ENCODE data around the gene PMVK. TPM values are rescaled to one million over a fixed set of nuclear protein-coding genes. Genes with fewer than 3 reads are reported as not detected.

The PMVK gene
- total and polyA plus RNA-seq, 10 of the 15 experiments (the other 5 are each of a cell fraction or from before 2014, with no cell fraction given): 6.0 to 121 (median 49.4) TPM

DNA sequence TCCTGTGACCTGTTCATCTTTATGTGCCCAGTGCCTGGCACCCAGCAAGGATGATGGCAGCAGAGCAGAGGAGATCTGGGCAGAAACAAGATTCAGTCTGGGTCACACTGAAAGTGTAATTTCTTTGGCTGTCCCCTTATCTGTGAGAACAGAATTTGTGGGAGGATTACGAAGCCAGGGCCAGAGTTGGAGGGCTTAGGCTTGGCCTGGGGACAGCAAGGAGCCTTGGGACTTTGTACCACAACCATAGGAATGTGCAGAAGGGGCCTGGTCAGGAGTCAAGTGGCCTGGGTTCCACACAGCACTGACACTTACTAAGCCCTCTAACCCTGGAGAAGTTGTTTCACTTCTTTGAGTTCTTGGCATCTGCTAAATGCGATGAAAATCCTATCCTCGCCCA is 12.8 kb downstream of the PMVK start (continued):
- TF ChIP-seq, protein P1, sequence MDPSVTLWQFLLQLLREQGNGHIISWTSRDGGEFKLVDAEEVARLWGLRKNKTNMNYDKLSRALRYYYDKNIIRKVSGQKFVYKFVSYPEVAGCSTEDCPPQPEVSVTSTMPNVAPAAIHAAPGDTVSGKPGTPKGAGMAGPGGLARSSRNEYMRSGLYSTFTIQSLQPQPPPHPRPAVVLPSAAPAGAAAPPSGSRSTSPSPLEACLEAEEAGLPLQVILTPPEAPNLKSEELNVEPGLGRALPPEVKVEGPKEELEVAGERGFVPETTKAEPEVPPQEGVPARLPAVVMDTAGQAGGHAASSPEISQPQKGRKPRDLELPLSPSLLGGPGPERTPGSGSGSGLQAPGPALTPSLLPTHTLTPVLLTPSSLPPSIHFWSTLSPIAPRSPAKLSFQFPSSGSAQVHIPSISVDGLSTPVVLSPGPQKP (IDR thresholded peaks at IDR 0.05; ENCODE audit: low read depth, low read length): no peak
- no peak for TF ChIP-seq IRF5 (IDR thresholded peaks at IDR 0.05; ENCODE audit: borderline replicate concordance)
- TF ChIP-seq WRNIP1 (IDR thresholded peaks at IDR 0.05; ENCODE audit: borderline replicate concordance, low read depth, low read length): no peak
- TF ChIP-seq, protein P2, sequence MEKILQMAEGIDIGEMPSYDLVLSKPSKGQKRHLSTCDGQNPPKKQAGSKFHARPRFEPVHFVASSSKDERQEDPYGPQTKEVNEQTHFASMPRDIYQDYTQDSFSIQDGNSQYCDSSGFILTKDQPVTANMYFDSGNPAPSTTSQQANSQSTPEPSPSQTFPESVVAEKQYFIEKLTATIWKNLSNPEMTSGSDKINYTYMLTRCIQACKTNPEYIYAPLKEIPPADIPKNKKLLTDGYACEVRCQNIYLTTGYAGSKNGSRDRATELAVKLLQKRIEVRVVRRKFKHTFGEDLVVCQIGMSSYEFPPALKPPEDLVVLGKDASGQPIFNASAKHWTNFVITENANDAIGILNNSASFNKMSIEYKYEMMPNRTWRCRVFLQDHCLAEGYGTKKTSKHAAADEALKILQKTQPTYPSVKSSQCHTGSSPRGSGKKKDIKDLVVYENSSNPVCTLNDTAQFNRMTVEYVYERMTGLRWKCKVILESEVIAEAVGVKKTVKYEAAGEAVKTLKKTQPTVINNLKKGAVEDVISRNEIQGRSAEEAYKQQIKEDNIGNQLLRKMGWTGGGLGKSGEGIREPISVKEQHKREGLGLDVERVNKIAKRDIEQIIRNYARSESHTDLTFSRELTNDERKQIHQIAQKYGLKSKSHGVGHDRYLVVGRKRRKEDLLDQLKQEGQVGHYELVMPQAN (conservative IDR thresholded peaks at IDR 0.05): no peak
- TF ChIP-seq GATAD2B (conservative IDR thresholded peaks at IDR 0.05; ENCODE audit: low read depth): no peak

DNA sequence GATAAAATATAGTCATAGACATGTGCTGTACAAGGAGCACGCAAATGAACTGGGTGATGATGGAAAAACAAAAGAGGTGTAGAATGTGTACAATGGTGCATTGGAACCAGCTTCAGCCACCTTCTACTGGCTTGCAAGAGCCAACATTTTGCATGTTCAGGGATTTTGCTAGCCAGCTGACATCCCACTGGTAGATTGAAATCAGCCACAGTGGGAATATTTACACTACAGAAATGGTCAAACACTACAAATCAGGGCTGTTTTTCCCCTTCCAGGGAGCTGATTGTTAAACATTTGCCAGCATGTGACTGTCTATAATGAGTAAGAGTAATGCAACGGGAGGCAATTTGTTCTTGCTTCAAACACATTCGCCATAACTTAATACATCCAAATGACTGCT is 23.2 kb downstream of the PMVK start:
- intact Hi-C loops (cut with micrococcal nuclease; ENCODE audit: unreplicated experiment): no loop called here
- H3K9ac ChIP-seq (ENCODE audit: control insufficient read depth, insufficient read depth, low read length): no peak overlapping the region
- no TSS peak for BruUV-seq (replicated peaks)
- ATAC-seq: no peak
- no peak for DNase-seq (ENCODE audit: low read depth, low spot score)
- no peak overlapping the region for H2AFZ ChIP-seq (ENCODE audit: control insufficient read depth, low read depth, low read length)
- no peaks in the 10 kb centered on the region; the same call in 2 of the 3 replicates for H3K9me3 ChIP-seq (replicated peaks; ENCODE audit: control insufficient read depth, insufficient read depth, low read length)
- POLR2A ChIA-PET: no interaction called here
- in situ Hi-C loops (cut with MboI): no loop called here
- no peaks in the 10 kb centered on the region for H3K4me1 ChIP-seq (ENCODE audit: control insufficient read depth, insufficient read depth, low read length)
- TF ChIP-seq NRF1 (conservative IDR thresholded peaks at IDR 0.05; ENCODE audit: low read depth, low read length): no peak
- no peak for TF ChIP-seq EGR1 (IDR thresholded peaks at IDR 0.05; ENCODE audit: borderline replicate concordance in 1 of 2, low read depth in 2 of 2, low read length in 2 of 2)
- TF ChIP-seq STAT1 (conservative IDR thresholded peaks at IDR 0.05): no peak
- no peak for TF ChIP-seq EED (IDR thresholded peaks at IDR 0.05; ENCODE audit: low read depth)
- TF ChIP-seq FOXK2 (IDR thresholded peaks at IDR 0.05): no peak
- TF ChIP-seq KDM1A (IDR thresholded peaks at IDR 0.05; ENCODE audit: borderline replicate concordance): no peak
- TF ChIP-seq KLF5 (IDR thresholded peaks at IDR 0.05; ENCODE audit: partially characterized antibody): no peak
- TF ChIP-seq JUNB (IDR thresholded peaks at IDR 0.05): no peak
- TF ChIP-seq CREM (IDR thresholded peaks at IDR 0.05; ENCODE audit: low read depth): no peak
- TF ChIP-seq, protein P3, sequence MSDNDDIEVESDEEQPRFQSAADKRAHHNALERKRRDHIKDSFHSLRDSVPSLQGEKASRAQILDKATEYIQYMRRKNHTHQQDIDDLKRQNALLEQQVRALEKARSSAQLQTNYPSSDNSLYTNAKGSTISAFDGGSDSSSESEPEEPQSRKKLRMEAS (IDR thresholded peaks at IDR 0.05; ENCODE audit: low read depth, low read length): no peak
- no peak for TF ChIP-seq TCF7 (IDR thresholded peaks at IDR 0.05; ENCODE audit: borderline replicate concordance)
- TF ChIP-seq HDAC2 (IDR thresholded peaks at IDR 0.05): no peak
- no peak for TF ChIP-seq ZNF217 (IDR thresholded peaks at IDR 0.05)
- TF ChIP-seq SUPT20H (IDR thresholded peaks at IDR 0.05; ENCODE audit: borderline replicate concordance, control insufficient read depth, low read depth, low read length): no peak
- no peak for TF ChIP-seq NFYB (IDR thresholded peaks at IDR 0.05; ENCODE audit: insufficient read depth, low read depth, low read length)
- no peak for TF ChIP-seq ATF7 (IDR thresholded peaks at IDR 0.05; ENCODE audit: low read depth)
- TF ChIP-seq CBX3 (IDR thresholded peaks at IDR 0.05; ENCODE audit: borderline replicate concordance, low read depth): no peak
- WGBS (ENCODE audit: insufficient coverage, insufficient replicate concordance, low lambda C conversion rate, missing lambda C conversion rate): 86% methylated on average over 3 of the region's 3 CpGs
- no peak for FAIRE-seq
- H3K36me3 ChIP-seq (ENCODE audit: control insufficient read depth in 2 of 2, insufficient read depth in 2 of 2, low read length in 1 of 2): no peaks in the 10 kb centered on the region
- no peaks in the 10 kb centered on the region for H4K20me1 ChIP-seq (ENCODE audit: control insufficient read depth, insufficient read depth)
- RAD21 ChIA-PET (ENCODE audit: unreplicated experiment): interaction anchor here (1.7 kb wide), 1 partner anchor 31 kb away, joined by 6 read pairs; no protein-coding TSS in a partner anchor
- H3K4me3 ChIP-seq: no peak overlapping the region
- H3K27ac ChIP-seq (ENCODE audit: control insufficient read depth, insufficient read depth): no peak overlapping the region
- no peak overlapping the region for H3K4me2 ChIP-seq (ENCODE audit: control insufficient read depth, insufficient read depth)
- H3K27me3 ChIP-seq (replicated peaks in 1 of 2; ENCODE audit: control insufficient read depth in 2 of 2, insufficient read depth in 2 of 2, low read length in 1 of 2): no peaks in the 10 kb centered on the region
- H3K79me2 ChIP-seq (ENCODE audit: control insufficient read depth, insufficient read depth, low read length): no peaks in the 10 kb centered on the region
- SMC1A ChIA-PET (ENCODE audit: uncharacterized antibody, unreplicated experiment): no interaction called here
- CTCF ChIA-PET: no interaction called here
